Measurements from ENCODE around the gene OIT3. TPM values are rescaled to one million over a fixed set of nuclear protein-coding genes. Genes with fewer than 3 reads are reported as not detected.
"Not testable (repeated sequence)": the region's sequence is repeated elsewhere in the genome, so short reads cannot be mapped to it uniquely, and the experiment has no call there.

OIT3 gene
- total RNA-seq, 4 donors from 2014 or later, result not detected

GRCh38 chr10:72898616-72899015, 5.1 kb downstream of the OIT3 start:
- no peaks in the 10 kb centered on the region for H3K27me3 ChIP-seq
- no peaks in the 10 kb centered on the region for H3K9me3 ChIP-seq
- no peaks in the 10 kb centered on the region for H3K36me3 ChIP-seq
- no peak overlapping the region for H3K4me3 ChIP-seq
- 95 to 96% methylated on average over 6 to 10 of the region's 10 CpGs for WGBS, 2 donors
- no peak for DNase-seq (ENCODE audit: low spot score in 2 of 2)
- no peaks in the 10 kb centered on the region for H3K4me1 ChIP-seq
- TF ChIP-seq, protein P1, sequence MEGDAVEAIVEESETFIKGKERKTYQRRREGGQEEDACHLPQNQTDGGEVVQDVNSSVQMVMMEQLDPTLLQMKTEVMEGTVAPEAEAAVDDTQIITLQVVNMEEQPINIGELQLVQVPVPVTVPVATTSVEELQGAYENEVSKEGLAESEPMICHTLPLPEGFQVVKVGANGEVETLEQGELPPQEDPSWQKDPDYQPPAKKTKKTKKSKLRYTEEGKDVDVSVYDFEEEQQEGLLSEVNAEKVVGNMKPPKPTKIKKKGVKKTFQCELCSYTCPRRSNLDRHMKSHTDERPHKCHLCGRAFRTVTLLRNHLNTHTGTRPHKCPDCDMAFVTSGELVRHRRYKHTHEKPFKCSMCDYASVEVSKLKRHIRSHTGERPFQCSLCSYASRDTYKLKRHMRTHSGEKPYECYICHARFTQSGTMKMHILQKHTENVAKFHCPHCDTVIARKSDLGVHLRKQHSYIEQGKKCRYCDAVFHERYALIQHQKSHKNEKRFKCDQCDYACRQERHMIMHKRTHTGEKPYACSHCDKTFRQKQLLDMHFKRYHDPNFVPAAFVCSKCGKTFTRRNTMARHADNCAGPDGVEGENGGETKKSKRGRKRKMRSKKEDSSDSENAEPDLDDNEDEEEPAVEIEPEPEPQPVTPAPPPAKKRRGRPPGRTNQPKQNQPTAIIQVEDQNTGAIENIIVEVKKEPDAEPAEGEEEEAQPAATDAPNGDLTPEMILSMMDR (IDR thresholded peaks at IDR 0.05), result no peak
- TF ChIP-seq EP300 (IDR thresholded peaks at IDR 0.05) (no peak), POLR2A (IDR thresholded peaks at IDR 0.05) (no peak)
- no peak overlapping the region for H3K27ac ChIP-seq

GRCh38 chr10:72899545-72899944, 6.0 kb downstream of the OIT3 start:
- Histone ChIP-seq H3K27me3 (no peaks in the 10 kb centered on the region), H3K36me3 (no peaks in the 10 kb centered on the region), H3K4me1 (no peaks in the 10 kb centered on the region), H3K4me3 (no peak overlapping the region), H3K27ac (no peak overlapping the region), H3K9me3 (no peaks in the 10 kb centered on the region)
- no peak for DNase-seq (ENCODE audit: low spot score in 2 of 2)
- TF ChIP-seq, protein P1 (IDR thresholded peaks at IDR 0.05), result no peak
- TF ChIP-seq POLR2A (IDR thresholded peaks at IDR 0.05) (no peak), EP300 (IDR thresholded peaks at IDR 0.05) (no peak)
- WGBS, 2 donors, result 92 to 95% methylated on average over 1 of the region's 1 CpG

DNA sequence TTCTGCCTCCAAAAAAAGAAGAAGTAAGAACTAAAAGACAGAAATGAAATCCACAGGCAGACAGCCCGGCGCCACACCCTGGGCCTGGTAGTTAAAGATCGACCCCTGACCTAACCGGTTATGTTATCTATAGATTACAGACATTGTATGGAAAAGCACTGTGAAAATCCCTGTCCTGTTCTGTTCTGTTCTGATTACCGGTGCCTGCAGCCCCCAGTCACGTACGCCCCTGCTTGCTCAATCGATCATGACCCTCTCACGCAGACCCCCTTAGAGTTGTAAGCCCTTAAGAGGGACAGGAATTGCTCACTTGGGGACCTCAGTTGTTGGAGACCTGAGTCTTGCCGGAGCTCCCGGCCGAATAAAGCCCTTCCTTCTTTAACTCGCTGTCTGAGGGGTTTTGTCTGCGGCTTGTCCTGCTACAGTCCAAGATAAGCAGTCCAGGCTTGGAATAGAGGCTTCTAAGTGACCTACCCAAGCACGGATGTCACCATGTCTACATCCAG, 10.5 kb downstream of the OIT3 start:
- not testable (repeated sequence) for H3K4me3 ChIP-seq; H3K36me3 ChIP-seq; H3K9me3 ChIP-seq; H3K27ac ChIP-seq; H3K27me3 ChIP-seq; H3K4me1 ChIP-seq; DNase-seq (ENCODE audit: low spot score in 2 of 2)
- WGBS, 2 donors, result 88 to 93% methylated on average over 15 of the region's 15 CpGs

DNA sequence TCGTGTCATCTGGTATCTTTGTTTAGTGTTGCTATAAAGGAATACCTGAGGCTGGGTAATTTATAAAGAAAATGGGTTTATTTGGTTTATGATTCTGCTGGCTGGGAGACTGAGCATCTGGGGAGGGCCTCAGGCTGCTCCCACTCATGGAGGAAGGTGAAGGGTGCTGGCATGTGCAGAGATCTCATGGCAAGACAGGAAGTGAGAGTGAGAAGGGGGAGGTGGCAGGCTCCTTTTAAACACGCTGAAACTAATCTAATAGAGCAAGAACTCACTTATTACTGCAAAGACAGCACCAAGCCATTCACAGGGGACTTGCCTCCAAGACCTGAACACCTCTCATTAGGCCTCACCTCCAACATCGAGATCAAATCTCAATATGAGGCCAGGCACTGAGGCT, 11.3 kb downstream of the OIT3 start:
- no peak overlapping the region for H3K27ac ChIP-seq
- 83 to 90% methylated on average over 3 of the region's 3 CpGs for WGBS, 2 donors
- no peak for DNase-seq (ENCODE audit: low spot score in 2 of 2)
- no peak overlapping the region for H3K4me3 ChIP-seq
- no peaks in the 10 kb centered on the region for H3K36me3 ChIP-seq
- H3K9me3 ChIP-seq, result no peaks in the 10 kb centered on the region
- H3K27me3 ChIP-seq, result no peaks in the 10 kb centered on the region
- TF ChIP-seq, protein P1 (IDR thresholded peaks at IDR 0.05), result no peak
- TF ChIP-seq POLR2A (IDR thresholded peaks at IDR 0.05) (no peak), EP300 (IDR thresholded peaks at IDR 0.05) (no peak)
- no peaks in the 10 kb centered on the region for H3K4me1 ChIP-seq

- H3K27ac ChIP-seq, result no peak overlapping the region
- 84 to 89% methylated on average over 6 of the region's 6 CpGs for WGBS, 2 donors
- TF ChIP-seq EP300 (IDR thresholded peaks at IDR 0.05) (no peak), POLR2A (IDR thresholded peaks at IDR 0.05) (no peak)
- TF ChIP-seq, protein P1 (IDR thresholded peaks at IDR 0.05), result no peak
- H3K27me3 ChIP-seq, result no peaks in the 10 kb centered on the region
- no peaks in the 10 kb centered on the region for H3K4me1 ChIP-seq
- no peaks in the 10 kb centered on the region for H3K36me3 ChIP-seq
- H3K9me3 ChIP-seq, result no peaks in the 10 kb centered on the region
- no peak overlapping the region for H3K4me3 ChIP-seq
- no peak for DNase-seq (ENCODE audit: low spot score in 2 of 2)
Measured at GRCh38 chr10:72906446-72906845, 12.9 kb downstream of the OIT3 start.

DNA sequence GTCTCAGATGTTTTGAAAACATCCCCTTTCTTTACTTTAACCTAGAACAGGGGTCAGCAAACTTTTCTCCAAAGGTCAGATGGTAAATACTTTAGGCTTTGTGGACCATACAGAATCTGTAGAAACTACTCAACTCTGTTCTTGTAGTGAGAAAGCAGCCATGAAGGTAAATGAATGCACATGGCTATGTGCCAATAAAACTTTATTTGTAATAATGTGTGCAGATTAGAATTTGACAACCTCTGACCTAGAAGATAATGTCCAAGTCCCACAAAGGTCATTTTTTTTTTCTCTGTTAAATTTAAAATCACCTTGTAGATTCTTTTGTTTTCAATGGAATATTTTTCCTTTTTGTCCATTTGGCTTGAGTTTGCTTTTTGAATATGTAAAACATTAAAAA, 17.2 kb downstream of the OIT3 start:
- Histone ChIP-seq H3K4me3 (no peak overlapping the region), H3K9me3 (no peaks in the 10 kb centered on the region), H3K4me1 (no peaks in the 10 kb centered on the region), H3K27ac (no peak overlapping the region), H3K27me3 (no peaks in the 10 kb centered on the region), H3K36me3 (no peaks in the 10 kb centered on the region)
- no peak for DNase-seq (ENCODE audit: low spot score in 2 of 2)
- TF ChIP-seq, protein P1 (IDR thresholded peaks at IDR 0.05), result no peak
- no peak for TF ChIP-seq EP300 (IDR thresholded peaks at IDR 0.05)
- TF ChIP-seq POLR2A (IDR thresholded peaks at IDR 0.05), result no peak

All from tibial nerve (tissue), 4 donors.